ENCODE data around the gene NRG2. TPM values are rescaled to one million over a fixed set of nuclear protein-coding genes. Genes with fewer than 3 reads are reported as not detected.

Gene NRG2
- total and polyA plus RNA-seq, 2 of the 4 experiments (the other 2 are of a cell fraction), result 0.18 TPM; not detected in 1

DNA sequence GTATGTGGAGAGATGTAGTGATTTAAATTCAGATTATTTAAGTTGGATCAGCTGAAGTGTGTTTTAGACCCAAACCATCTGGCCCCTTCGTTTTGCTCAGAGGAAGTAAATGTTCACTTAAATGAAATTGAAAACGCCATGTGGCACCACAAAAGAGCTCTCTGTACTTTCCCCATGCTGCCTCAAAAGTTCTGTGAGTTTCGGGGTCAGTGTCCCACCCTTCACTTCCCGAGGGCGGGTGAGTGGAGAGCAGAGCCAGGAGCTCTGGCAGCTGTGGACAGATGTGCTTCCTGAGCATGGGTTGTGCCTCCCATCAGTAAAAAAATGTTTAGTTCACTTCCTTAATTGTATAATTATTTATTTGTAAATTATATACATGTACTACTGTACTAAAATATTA, 199.1 kb downstream of the NRG2 start:
- no CpG with 5 or more reads among the region's 5 CpGs for WGBS, 2 experiments (ENCODE audit: extremely low coverage in 2 of 2, insufficient read length in 1 of 2)
- Histone ChIP-seq H3K27ac (ENCODE audit: insufficient read depth, low read length) (no peak overlapping the region), H3K23ac (ENCODE audit: low read depth, low read length) (no peak overlapping the region), H3K14ac (replicated peaks; ENCODE audit: low read depth, low read length) (no peak overlapping the region), H2AK9ac (replicated peaks; ENCODE audit: low read depth, low read length, poor library complexity) (no peak overlapping the region), H2AK5ac (ENCODE audit: low read depth, low read length) (no peak overlapping the region), H2BK15ac (ENCODE audit: low read depth, low read length) (no peak overlapping the region), H3K9me3 (ENCODE audit: control insufficient read depth, insufficient read depth, low read length) (no peaks in the 10 kb centered on the region), H4K8ac (ENCODE audit: low read depth in 2 of 2, low read length in 2 of 2) (no peak overlapping the region), H3K27me3 (ENCODE audit: control insufficient read depth, insufficient read depth, low read length) (peaks cover 50% of the 10 kb centered on the region), H4K5ac (ENCODE audit: low read depth, low read length) (no peak overlapping the region), H4K20me1 (ENCODE audit: insufficient read depth, low read length) (no peaks in the 10 kb centered on the region; the same call in 1 of the 2 replicates), H2BK120ac (ENCODE audit: low read depth, low read length) (no peak overlapping the region), H3K4me1 (ENCODE audit: control insufficient read depth, insufficient read depth, low read length) (no peaks in the 10 kb centered on the region), H4K91ac (ENCODE audit: insufficient read depth, low read depth, low read length) (no peak overlapping the region), H3K18ac (ENCODE audit: low read depth, low read length) (no peak overlapping the region), H2BK20ac (ENCODE audit: low read depth, low read length) (no peak overlapping the region), H3K4me2 (ENCODE audit: low read depth, low read length) (no peak overlapping the region), H3K9me1 (ENCODE audit: insufficient read depth, low read length) (no peaks in the 10 kb centered on the region), H3K4me3 (ENCODE audit: insufficient read depth, low read depth, low read length) (no peak overlapping the region), H3K4ac (ENCODE audit: low read depth, low read length) (no peak overlapping the region), H3K36me3 (ENCODE audit: control insufficient read depth, insufficient read depth, low read length) (no peaks in the 10 kb centered on the region), H3K56ac (ENCODE audit: extremely low read depth, insufficient read depth, low read length) (no peak overlapping the region), H3K79me1 (ENCODE audit: low read depth in 1 of 2, low read length in 2 of 2) (no peaks in the 10 kb centered on the region), H2AFZ (replicated peaks; ENCODE audit: low read length, poor library complexity) (no peak overlapping the region), H2BK5ac (ENCODE audit: low read depth, low read length, poor library complexity, severe bottlenecking) (no peak overlapping the region), H3K9ac (ENCODE audit: low read depth, low read length) (no peak overlapping the region)
- intact Hi-C loops (cut with micrococcal nuclease) (loop anchor here (1.0 to 10.0 kb wide), 3 partner anchors 37 to 209 kb away; no protein-coding TSS in a partner anchor), in situ Hi-C loops (cut with MboI; ENCODE audit: low sequenced_read_pairs) (loop anchor here (5.0 kb wide), 1 partner anchor 52 kb away; no protein-coding TSS in a partner anchor), dilution Hi-C loops (cut with HindIII; ENCODE audit: low sequenced_read_pairs, unreplicated experiment) (no loop called here)
- no peak for ATAC-seq (ENCODE audit: low read depth)
- ChIA-PET POLR2A (ENCODE audit: unreplicated experiment) (no interaction called here), CTCF (interaction anchor here (1.5 kb wide), 1 partner anchor 56 kb away, joined by 7 read pairs; no protein-coding TSS in a partner anchor)
- no peak for DNase-seq
- TF ChIP-seq CHD1 (IDR thresholded peaks at IDR 0.05; ENCODE audit: low read depth, low read length) (no peak), RAD21 (IDR thresholded peaks at IDR 0.05; ENCODE audit: low read length) (no peak), SMC3 (IDR thresholded peaks at IDR 0.05; ENCODE audit: low read depth, low read length) (no peak), MAFK (IDR thresholded peaks at IDR 0.05; ENCODE audit: low read depth, low read length) (no peak), RFX5 (IDR thresholded peaks at IDR 0.05; ENCODE audit: low read depth, low read length) (no peak), NFE2L2 (IDR thresholded peaks at IDR 0.05; ENCODE audit: low read depth, low read length) (no peak), CEBPB (IDR thresholded peaks at IDR 0.05; ENCODE audit: low read depth, low read length) (no peak), MXI1 (IDR thresholded peaks at IDR 0.05; ENCODE audit: borderline replicate concordance, low read depth, low read length) (no peak), POLR2A (IDR thresholded peaks at IDR 0.05; ENCODE audit: low read depth, low read length) (no peak)
- TF ChIP-seq, protein P1, sequence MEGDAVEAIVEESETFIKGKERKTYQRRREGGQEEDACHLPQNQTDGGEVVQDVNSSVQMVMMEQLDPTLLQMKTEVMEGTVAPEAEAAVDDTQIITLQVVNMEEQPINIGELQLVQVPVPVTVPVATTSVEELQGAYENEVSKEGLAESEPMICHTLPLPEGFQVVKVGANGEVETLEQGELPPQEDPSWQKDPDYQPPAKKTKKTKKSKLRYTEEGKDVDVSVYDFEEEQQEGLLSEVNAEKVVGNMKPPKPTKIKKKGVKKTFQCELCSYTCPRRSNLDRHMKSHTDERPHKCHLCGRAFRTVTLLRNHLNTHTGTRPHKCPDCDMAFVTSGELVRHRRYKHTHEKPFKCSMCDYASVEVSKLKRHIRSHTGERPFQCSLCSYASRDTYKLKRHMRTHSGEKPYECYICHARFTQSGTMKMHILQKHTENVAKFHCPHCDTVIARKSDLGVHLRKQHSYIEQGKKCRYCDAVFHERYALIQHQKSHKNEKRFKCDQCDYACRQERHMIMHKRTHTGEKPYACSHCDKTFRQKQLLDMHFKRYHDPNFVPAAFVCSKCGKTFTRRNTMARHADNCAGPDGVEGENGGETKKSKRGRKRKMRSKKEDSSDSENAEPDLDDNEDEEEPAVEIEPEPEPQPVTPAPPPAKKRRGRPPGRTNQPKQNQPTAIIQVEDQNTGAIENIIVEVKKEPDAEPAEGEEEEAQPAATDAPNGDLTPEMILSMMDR (conservative IDR thresholded peaks at IDR 0.05; ENCODE audit: low read depth, low read length), result no peak
- TF ChIP-seq, protein P2, sequence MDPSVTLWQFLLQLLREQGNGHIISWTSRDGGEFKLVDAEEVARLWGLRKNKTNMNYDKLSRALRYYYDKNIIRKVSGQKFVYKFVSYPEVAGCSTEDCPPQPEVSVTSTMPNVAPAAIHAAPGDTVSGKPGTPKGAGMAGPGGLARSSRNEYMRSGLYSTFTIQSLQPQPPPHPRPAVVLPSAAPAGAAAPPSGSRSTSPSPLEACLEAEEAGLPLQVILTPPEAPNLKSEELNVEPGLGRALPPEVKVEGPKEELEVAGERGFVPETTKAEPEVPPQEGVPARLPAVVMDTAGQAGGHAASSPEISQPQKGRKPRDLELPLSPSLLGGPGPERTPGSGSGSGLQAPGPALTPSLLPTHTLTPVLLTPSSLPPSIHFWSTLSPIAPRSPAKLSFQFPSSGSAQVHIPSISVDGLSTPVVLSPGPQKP (IDR thresholded peaks at IDR 0.05; ENCODE audit: borderline replicate concordance, low read depth, low read length), result no peak
- BruUV-seq (replicated peaks), result no TSS peak

All from IMR-90 (cell line).